ENCODE data around the gene TMEM244.

TMEM244 gene, protein sequence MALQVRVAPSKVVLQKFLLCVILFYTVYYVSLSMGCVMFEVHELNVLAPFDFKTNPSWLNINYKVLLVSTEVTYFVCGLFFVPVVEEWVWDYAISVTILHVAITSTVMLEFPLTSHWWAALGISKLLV

DNA sequence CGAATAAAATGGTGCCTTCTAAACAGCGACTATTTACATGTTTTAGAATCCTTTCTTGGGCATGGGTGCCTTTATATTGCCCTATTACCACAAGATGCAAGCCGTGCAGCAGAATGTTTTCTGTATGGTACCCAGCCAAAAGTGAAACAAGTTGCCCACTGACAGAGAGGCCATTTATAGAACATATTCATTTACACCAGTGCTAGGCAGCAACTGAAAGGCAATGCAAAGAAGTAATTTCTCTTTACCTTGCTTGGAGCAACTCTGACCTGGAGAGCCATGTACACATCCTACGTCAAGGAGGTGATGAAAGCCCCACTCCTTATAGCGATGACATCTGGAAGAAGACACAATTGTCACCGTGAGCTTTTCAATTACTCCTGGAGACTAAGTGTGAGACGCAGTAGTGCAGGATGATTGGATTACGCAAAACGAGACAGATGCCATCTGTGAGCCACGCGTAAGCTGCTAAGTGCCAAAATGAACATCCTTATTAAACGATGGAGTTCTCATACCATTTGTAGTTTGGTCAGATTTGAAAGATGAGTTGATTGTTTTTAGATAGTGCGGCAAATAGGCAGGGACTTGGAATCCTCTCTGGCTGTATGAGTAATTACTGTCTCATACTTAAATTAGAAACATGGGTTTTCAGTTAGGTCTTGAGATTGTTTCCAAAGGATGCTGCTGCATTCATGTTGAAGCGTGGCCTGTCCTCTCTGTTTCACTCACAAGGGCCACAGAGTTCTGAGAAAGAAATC lies at the start of gene TMEM244:
TMEM244 (minus strand) TSS at position 408 of the 758 bp plus-strand sequence; CDS start at position 281, 127 bp downstream.
- Histone ChIP-seq H3K27ac (no peak within 1 kb of the TSS), H3K4me3 (no peak within 1 kb of the TSS), H3K36me3 (no peaks in the 10 kb centered on the region), H3K9me3 (no peaks in the 10 kb centered on the region), H3K4me1 (peaks cover 0 to 6% (median 0%) of the 10 kb centered on the region in 4 donors), H3K27me3 (no peaks in the 10 kb centered on the region)
- TF ChIP-seq, protein P1, sequence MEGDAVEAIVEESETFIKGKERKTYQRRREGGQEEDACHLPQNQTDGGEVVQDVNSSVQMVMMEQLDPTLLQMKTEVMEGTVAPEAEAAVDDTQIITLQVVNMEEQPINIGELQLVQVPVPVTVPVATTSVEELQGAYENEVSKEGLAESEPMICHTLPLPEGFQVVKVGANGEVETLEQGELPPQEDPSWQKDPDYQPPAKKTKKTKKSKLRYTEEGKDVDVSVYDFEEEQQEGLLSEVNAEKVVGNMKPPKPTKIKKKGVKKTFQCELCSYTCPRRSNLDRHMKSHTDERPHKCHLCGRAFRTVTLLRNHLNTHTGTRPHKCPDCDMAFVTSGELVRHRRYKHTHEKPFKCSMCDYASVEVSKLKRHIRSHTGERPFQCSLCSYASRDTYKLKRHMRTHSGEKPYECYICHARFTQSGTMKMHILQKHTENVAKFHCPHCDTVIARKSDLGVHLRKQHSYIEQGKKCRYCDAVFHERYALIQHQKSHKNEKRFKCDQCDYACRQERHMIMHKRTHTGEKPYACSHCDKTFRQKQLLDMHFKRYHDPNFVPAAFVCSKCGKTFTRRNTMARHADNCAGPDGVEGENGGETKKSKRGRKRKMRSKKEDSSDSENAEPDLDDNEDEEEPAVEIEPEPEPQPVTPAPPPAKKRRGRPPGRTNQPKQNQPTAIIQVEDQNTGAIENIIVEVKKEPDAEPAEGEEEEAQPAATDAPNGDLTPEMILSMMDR (IDR thresholded peaks at IDR 0.05): no peak
- intact Hi-C loops (cut with DNase I; ENCODE audit: low total_unique reads): no loop called here
- no peak for DNase-seq

DNA sequence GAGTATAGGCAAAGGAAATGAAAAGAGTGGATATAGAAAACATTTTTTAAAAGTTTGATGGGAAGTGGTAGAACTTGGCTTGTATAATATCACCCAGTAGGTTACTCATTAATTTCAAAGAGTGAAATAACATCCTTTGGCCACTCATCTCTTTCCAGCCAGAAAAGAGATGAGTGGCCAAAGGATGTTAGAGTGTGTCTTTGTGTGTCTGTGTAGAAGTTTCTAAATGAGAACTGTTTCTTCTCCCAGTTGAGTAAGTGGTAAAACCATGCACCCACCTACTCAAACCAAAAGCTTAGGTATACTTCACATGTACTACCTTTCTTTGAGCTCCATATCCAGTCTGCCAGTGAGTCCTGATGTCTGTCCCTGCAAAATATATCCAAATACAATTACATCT lies 47.7 kb upstream of the TMEM244 start:
- Histone ChIP-seq H3K27me3 (no peaks in the 10 kb centered on the region), H3K36me3 (no peaks in the 10 kb centered on the region), H3K4me1 (no peaks in the 10 kb centered on the region), H3K4me3 (no peak overlapping the region), H3K9me3 (no peaks in the 10 kb centered on the region), H3K27ac (no peak overlapping the region)
- intact Hi-C loops (cut with DNase I; ENCODE audit: low total_unique reads): no loop called here
- TF ChIP-seq, protein P1 (IDR thresholded peaks at IDR 0.05): no peak
- DNase-seq: no peak

DNA sequence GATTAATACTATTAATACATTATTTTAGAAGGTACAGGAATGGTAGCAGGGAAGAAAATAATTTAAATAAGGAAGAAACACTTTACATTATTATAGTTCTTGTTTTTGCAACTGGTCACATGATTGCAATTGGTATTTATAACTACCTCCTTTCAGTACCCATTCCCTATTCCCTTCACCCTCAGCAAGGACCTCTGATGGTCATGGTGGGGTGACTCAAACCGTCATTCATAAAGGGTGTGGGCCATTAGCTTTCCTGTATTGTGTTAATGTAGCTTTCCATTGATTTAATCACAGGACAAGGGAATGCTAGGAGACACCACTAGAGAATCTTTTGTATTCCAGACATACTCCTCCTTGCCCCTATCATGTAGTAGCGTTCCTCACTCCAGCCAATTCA lies 47.2 kb upstream of the TMEM244 start:
- Histone ChIP-seq H3K27ac (no peak overlapping the region), H3K4me3 (no peak overlapping the region), H3K4me1 (no peaks in the 10 kb centered on the region), H3K27me3 (no peaks in the 10 kb centered on the region), H3K9me3 (no peaks in the 10 kb centered on the region), H3K36me3 (no peaks in the 10 kb centered on the region)
- no peak for DNase-seq
- TF ChIP-seq, protein P1 (IDR thresholded peaks at IDR 0.05): no peak
- intact Hi-C loops (cut with DNase I; ENCODE audit: low total_unique reads): no loop called here

DNA sequence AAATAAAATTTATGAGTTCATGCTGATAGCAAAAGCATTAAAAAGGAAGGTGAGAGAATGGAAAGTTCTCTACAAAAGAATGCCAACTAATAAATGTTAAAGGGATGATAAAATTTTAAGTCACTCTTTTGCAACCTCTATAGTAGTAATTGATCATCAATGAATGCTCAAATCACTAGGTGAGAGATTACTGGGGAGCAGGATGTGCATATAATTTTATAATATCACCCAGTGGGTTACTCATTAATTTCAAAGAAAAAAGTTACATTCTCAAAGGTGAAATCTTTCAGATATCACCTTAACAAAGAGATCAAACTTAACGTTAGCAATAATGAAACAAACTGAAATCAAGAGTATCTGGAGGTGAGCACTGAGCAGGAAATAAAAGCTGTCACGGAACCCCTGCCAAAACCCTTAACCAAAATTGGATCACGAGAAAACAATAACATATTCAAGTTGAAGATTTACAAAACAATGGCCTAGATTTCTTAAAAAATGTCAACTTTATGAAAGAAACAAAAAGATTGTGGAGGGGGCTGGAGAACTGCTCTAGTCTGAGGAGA lies 45.5 kb upstream of the TMEM244 start:
- intact Hi-C loops (cut with DNase I; ENCODE audit: low total_unique reads): no loop called here
- TF ChIP-seq, protein P1 (IDR thresholded peaks at IDR 0.05): no peak

DNA sequence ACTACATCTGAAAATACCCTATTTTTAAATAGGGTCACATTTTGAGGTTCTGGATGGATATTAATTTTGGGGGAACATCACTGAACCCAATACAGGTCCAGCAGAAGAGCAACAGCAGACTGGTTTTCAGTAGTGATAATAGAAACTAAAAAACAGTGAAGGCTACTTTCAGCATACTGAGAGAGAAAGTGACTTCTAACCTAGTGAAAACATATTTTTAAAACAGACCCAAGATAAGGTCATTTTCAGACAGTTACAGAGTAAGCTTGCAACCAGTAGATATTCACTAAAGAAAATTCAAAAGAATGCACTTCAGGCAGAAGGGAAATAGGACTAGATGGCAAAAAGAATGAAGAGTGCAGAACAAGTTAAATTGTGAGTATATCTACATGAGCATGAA lies 42.0 kb upstream of the TMEM244 start:
- H3K4me3 ChIP-seq: no peak overlapping the region
- no peaks in the 10 kb centered on the region for H3K4me1 ChIP-seq
- DNase-seq: no peak
- TF ChIP-seq, protein P1 (IDR thresholded peaks at IDR 0.05): no peak
- H3K27ac ChIP-seq: no peak overlapping the region
- no peaks in the 10 kb centered on the region for H3K36me3 ChIP-seq
- H3K9me3 ChIP-seq: no peaks in the 10 kb centered on the region
- no peaks in the 10 kb centered on the region for H3K27me3 ChIP-seq
- intact Hi-C loops (cut with DNase I; ENCODE audit: low total_unique reads): no loop called here

More for the DNA sequence above, 45.5 kb upstream of the TMEM244 start:
- H3K27ac ChIP-seq: no peak overlapping the region
- H3K4me1 ChIP-seq: no peaks in the 10 kb centered on the region
- no peak overlapping the region for H3K4me3 ChIP-seq
- no peaks in the 10 kb centered on the region for H3K9me3 ChIP-seq
- no peaks in the 10 kb centered on the region for H3K27me3 ChIP-seq
- no peak for DNase-seq
- H3K36me3 ChIP-seq: no peaks in the 10 kb centered on the region

Measured in tibial artery (tissue), 4 donors.